ENCODE results near the gene CYP2C19.
"Not testable (repeated sequence)": the region's sequence is repeated elsewhere in the genome, so short reads cannot be mapped to it uniquely, and the experiment has no call there.

Gene CYP2C19

DNA sequence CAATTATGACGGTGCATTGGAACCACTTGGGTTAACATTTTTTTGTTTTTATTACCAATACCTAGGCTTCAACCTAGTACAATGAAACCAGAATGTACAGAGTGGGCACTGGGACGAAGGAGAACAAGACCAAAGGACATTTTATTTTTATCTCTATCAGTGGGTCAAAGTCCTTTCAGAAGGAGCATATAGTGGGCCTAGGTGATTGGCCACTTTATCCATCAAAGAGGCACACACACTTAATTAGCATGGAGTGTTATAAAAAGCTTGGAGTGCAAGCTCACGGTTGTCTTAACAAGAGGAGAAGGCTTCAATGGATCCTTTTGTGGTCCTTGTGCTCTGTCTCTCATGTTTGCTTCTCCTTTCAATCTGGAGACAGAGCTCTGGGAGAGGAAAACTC is at the start of gene CYP2C19:
TSS of gene CYP2C19 (plus strand) at position 289 of the 400 bp plus-strand sequence. CDS start at position 314, 25 bp downstream.
- DNase-seq, result no peak

GRCh38 chr10:94725871-94726270 is 36.6 kb upstream of the CYP2C19 start:
- DNase-seq, result no peak

DNA sequence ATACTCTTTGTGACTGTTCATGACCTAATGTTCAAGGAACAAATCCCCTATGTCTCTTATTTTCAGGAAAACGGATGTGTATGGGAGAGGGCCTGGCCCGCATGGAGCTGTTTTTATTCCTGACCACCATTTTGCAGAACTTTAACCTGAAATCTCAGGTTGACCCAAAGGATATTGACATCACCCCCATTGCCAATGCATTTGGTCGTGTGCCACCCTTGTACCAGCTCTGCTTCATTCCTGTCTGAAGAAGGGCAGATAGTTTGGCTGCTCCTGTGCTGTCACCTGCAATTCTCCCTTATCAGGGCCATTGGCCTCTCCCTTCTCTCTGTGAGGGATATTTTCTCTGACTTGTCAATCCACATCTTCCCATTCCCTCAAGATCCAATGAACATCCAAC is 27.3 kb upstream of the CYP2C19 start:
- no peak for DNase-seq

DNA sequence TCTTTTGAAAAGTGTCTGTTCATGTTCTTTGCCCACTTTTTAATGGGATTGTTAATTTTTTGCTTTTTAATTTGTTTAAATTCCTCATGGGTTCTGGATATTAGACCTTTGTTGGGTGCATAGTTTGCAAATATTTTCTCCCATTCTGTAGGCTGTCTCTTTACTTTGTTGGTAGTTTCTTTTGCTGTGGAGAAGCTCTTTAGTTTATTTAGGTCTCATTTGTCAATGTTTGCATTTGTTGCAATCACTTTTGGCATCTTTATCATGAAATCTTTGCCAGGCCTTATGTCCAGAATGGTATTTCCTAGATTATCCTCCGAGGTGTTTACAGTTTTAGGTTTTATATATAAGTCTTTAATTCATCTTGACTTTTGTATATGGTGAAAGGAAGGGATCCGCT is 23.9 kb upstream of the CYP2C19 start:
- DNase-seq, result no peak

GRCh38 chr10:94747137-94747536 is 15.3 kb upstream of the CYP2C19 start:
- DNase-seq, result no peak

- DNase-seq, result no peak
Measured at GRCh38 chr10:94747838-94748237, 14.6 kb upstream of the CYP2C19 start.

GRCh38 chr10:94757916-94758315 is 4.6 kb upstream of the CYP2C19 start:
- DNase-seq, result no peak

- no peak for DNase-seq
Measured at GRCh38 chr10:94760586-94761178, 1.8 kb upstream of the CYP2C19 start.

DNA sequence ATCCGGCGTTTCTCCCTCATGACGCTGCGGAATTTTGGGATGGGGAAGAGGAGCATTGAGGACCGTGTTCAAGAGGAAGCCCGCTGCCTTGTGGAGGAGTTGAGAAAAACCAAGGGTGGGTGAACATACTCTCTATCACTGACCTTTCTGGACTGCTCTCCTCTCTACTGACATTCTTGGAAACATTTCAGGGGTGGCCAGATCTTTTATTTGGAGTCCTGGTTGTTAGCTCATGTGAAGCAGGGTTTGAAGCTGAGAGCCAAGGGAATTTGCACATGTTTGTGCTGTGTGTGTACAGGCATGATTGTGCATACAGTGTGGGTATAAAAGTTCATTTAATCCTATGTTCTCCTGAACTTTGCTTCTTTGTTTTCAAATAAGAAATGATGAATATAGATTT is 12.9 kb downstream of the CYP2C19 start:
- not testable (repeated sequence) for DNase-seq

DNA sequence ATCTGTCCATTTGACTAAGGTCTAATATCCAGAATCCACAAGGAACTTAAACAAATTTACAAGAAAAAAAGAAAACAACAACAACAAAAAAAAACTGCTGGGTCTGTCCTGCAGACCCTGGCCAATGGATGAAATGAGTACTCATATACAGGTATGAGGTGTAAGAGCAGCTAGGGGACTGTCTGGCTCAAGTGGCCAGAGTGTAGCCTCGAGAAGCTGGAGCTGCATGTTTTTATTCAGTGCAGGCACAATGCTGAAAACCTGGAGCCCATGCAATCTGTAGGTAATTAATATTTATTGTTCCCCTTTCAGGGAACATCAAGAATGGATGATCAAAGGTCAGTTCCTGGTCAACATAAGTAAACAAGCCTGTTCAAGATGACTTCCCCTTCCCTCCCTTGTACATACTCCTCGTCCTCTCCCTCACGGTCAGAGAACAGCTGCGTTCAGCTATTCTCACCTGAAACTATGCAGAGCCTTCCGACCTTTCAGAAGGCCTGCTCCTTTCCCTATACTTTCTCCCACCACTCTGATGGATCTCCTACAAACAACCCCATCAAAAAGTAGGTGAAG is 15.5 kb downstream of the CYP2C19 start:
- DNase-seq, result no peak

GRCh38 chr10:94780844-94781243 is 18.4 kb downstream of the CYP2C19 start:
- DNase-seq, result no peak

DNA sequence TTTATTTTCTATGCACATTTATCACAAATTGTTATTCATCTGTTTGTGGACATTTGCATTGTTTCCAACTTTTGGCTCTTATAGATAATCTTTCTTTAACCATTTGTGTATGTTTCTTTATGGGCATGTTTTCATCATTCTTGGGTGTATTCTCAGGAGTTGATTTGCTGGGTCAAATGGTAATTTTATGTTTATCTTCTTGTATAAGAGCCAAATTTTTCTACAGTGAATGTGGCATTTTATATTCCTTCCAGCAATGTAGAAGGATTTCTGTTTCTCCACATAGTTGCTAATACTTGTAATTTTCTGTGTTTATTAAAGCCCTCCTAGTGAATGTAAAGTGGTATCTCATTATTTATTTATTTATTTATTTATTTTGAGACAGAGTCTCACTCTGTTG is 21.8 kb downstream of the CYP2C19 start:
- no peak for DNase-seq

DNA sequence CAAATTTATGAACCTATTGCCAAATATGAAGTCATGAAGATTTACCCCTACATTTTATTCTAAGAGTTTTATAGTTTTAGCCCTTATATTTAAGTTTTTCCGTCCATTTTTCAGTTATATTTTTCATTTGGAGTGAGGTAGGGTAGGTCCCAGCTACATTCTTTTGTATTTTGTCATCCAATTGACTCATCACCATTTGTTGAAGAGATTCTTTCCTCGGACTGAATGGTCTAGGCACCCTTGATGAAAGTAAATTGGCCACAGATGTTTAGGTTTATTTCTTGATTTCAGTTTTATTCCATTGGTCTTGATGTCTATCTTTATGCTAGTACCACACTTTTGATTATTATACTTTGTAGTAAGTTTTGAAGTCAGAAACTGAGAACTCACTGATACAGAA is 22.7 kb downstream of the CYP2C19 start:
- no peak for DNase-seq

GRCh38 chr10:94800551-94800950 is 38.1 kb downstream of the CYP2C19 start:
- DNase-seq, result not testable (repeated sequence)

- no peak for DNase-seq
Measured at GRCh38 chr10:94803307-94803706, 40.8 kb downstream of the CYP2C19 start.

DNA sequence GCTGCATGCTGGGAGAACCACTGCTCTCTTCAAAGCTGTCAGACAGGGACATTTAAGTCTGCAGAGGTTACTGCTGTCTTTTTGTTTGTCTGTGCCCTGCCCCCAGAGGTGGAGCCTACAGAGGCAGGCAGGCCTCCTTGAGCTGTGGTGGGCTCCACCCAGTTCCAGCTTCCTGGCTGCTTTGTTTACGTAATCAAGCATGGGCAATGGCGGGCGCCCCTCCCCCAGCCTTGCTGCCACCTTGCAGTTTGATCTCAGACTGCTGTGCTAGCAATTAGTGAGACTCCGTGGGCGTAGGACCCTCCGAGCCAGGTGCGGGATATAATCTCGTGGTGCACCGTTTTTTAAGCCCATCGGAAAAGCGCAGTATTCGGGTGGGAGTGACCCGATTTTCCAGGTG is 67.5 kb downstream of the CYP2C19 start:
- DNase-seq, result not testable (repeated sequence)

GRCh38 chr10:94846204-94846603 is 83.7 kb downstream of the CYP2C19 start:
- DNase-seq, result no peak

DNA sequence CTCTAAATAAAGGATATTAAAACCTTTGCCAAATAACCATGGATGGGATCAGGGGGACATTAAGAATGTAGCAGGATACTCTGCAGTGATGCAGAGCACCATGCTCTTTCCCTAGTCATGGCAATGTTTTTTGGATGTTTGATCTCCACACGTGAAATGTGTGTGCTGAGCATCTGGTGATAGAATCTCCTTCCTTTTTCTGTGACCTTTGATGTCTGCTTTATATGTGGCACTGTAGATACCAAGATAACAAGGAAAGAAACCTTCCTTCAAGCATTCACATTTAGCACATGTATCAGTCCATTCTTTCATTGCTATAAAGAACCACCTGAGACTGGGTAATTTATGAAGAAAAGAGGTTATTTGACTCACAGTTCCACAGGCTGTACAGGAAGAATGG is 88.3 kb downstream of the CYP2C19 start:
- no peak for DNase-seq

- DNase-seq, result no peak
Measured at GRCh38 chr10:94851263-94851662, 88.8 kb downstream of the CYP2C19 start.

DNA sequence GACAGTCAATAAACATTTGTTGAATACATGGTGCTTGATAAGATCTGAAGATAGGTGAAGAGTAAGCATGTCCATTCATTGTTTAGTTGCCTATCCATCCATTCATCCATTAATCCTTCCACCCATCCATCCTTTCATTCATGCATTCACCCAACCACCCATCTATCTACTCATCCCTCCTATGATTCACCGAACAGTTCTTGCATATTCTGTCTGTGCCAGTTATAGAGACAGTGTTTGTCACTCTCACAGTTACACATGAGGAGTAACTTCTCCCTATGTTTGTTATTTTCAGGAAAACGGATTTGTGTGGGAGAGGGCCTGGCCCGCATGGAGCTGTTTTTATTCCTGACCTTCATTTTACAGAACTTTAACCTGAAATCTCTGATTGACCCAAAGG is 90.0 kb downstream of the CYP2C19 start:
- no peak for DNase-seq

GRCh38 chr10:94853065-94853464 is 90.6 kb downstream of the CYP2C19 start:
- no peak for DNase-seq

GRCh38 chr10:94858005-94858404 is 95.5 kb downstream of the CYP2C19 start:
- DNase-seq, result no peak

GRCh38 chr10:94859086-94859485 is 96.6 kb downstream of the CYP2C19 start:
- no peak for DNase-seq

DNA sequence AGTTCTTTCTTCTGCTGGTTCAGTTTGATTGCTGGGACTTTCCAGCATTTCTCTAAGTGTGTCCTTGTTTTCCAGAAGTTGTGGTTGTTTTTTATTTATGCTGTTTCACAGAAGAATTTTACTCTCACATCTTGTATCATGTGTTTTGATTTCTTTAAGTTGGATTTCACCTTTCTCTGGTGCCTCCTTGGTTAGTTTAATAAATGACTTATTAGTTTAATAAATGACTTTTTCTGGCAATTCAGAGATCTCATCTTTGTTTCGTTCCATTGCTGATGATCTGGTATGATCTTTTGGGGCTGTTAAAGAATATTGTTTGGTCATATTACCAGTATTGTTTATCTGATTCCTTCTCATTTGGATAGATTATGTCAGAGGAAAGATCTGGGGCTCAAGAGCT is 116.2 kb downstream of the CYP2C19 start:
- no peak for DNase-seq

GRCh38 chr10:94879214-94879613 is 116.7 kb downstream of the CYP2C19 start:
- DNase-seq, result no peak

Data from NCI-H526 treated with DMSO at 0.1 percent for 48 hours (cell line).